K562 (cell line): Measurements from ENCODE around the gene CRABP2. TPM values are rescaled to one million over a fixed set of nuclear protein-coding genes. Genes with fewer than 3 reads are reported as not detected.
A peak's percentile ranks its signal among the peaks of the same experiment; 100 is the strongest.

Experiments used
- CAMTA2 ChIP-seq: fragments of 250-450 bp; sonication (Bioruptor Pico); conservative IDR thresholded peaks from 2 replicates; pipeline ENCODE4 v1.5.1; 2022
- CBX3 ChIP-seq, 2 experiments: IDR thresholded peaks; 1 replicate in 1 of 2; 2 replicates in 1 of 2; pipeline ENCODE4 v1.6.1; 2012; ENCODE audit warnings: inconsistent platforms in 2 of 2, low read length in 2 of 2, borderline replicate concordance in 1 of 2, control low read depth in 1 of 2
- DIDO1 ChIP-seq: fragments of 450-650 bp; IDR thresholded peaks from 2 replicates; pipeline ENCODE4 v1.6.1; 2016; ENCODE audit warnings: low read depth, missing biosample characterization, missing genetic modification characterization
- FOXP1 ChIP-seq: sonication (generic); formaldehyde crosslinking; IDR thresholded peaks from 2 replicates; pipeline ENCODE4 v1.8.0; 2022; ENCODE audit warnings: mild to moderate bottlenecking, missing genetic modification reagents
- HDAC2 ChIP-seq: fragments of 450-650 bp; IDR thresholded peaks from 2 replicates; pipeline ENCODE4 v1.6.1; 2016; ENCODE audit warnings: mild to moderate bottlenecking
- KLF13 ChIP-seq: fragments of 450-650 bp; IDR thresholded peaks from 2 replicates; pipeline ENCODE4 v1.6.1; 2016; ENCODE audit warnings: missing genetic modification characterization, low read depth, mild to moderate bottlenecking, missing compliant biosample characterization, moderate library complexity, borderline replicate concordance
- MEF2D ChIP-seq: conservative IDR thresholded peaks from 2 replicates; pipeline ENCODE4 v1.6.1; 2016; ENCODE audit warnings: low read depth, missing genetic modification characterization, missing compliant biosample characterization
- NCOA4 ChIP-seq: fragments of 450-650 bp; IDR thresholded peaks from 2 replicates; pipeline ENCODE4 v1.6.1; 2018; ENCODE audit warnings: mild to moderate bottlenecking; ENCODE audit not compliant: partially characterized antibody
- NFE2 ChIP-seq: IDR thresholded peaks from 2 replicates; pipeline ENCODE4 v1.6.1; 2014; ENCODE audit warnings: antibody characterized with exemption, low read depth
- ZNF124 ChIP-seq: sonication (generic); formaldehyde crosslinking; IDR thresholded peaks from 2 replicates; pipeline ENCODE4 v1.8.1; 2022; ENCODE audit warnings: missing genetic modification reagents
- ZNF41 ChIP-seq: fragments of 250-450 bp; sonication (Bioruptor Pico); conservative IDR thresholded peaks from 2 replicates; pipeline ENCODE4 v1.4.0; 2020; ENCODE audit warnings: mild to moderate bottlenecking
- ZNF583 ChIP-seq: fragments of 250-450 bp; sonication (Bioruptor Pico); IDR thresholded peaks from 2 replicates; pipeline ENCODE4 v1.4.0; 2020
- ZNF589 ChIP-seq: fragments of 200-800 bp; sonication (Bioruptor generic); IDR thresholded peaks from 2 replicates; pipeline ENCODE4 v1.6.1; 2016; ENCODE audit warnings: low read depth, missing genetic modification characterization, missing compliant biosample characterization
- ZNF785 ChIP-seq: fragments of 250-450 bp; sonication (Bioruptor Pico); IDR thresholded peaks from 2 replicates; pipeline ENCODE4 v1.4.0; 2020; ENCODE audit warnings: mild to moderate bottlenecking
- polyA plus RNA-seq, 8 experiments: library from polyadenylated mRNA; depleted of rRNA in 4 of 8; stranded (reverse) in 5 of 8; unstranded in 3 of 8; fragments of >200 nt; fragmentation: Nextera tagmentation in 2 of 8; fragmentation: Illumina TruSeq in 1 of 8; extraction: Ambion mirVana in 2 of 8; extraction: Trizol in 1 of 8; gene quantifications; 2 replicates each; pipeline versions ENCODE4 v1.2.1 to v1.2.3, GENCODE V29; 2011 to 2014; ENCODE audit warnings: inconsistent platforms in 1 of 8, missing spikeins in 1 of 8
- total RNA-seq, 7 experiments: library from RNA; depleted of rRNA in 6 of 7; stranded (reverse); fragments of >200 nt in 6 of 7; fragmentation: Illumina TruSeq in 2 of 7; extraction: Trizol in 2 of 7; gene quantifications; 2 replicates each; pipeline versions ENCODE4 v1.2.1 to v1.2.3, GENCODE V29; 2011 to 2021; ENCODE audit warnings: low replicate concordance in 1 of 7
- TF ChIP-seq, protein P1 (sequence below), 2 experiments: IDR thresholded peaks; 2 replicates each; pipeline ENCODE4 v1.6.1; 2011; ENCODE audit warnings: borderline replicate concordance in 1 of 2, control low read depth in 1 of 2, low read depth in 1 of 2, low read length in 1 of 2, mild to moderate bottlenecking in 1 of 2, mixed read lengths in 1 of 2, moderate library complexity in 1 of 2; ENCODE audit not compliant: insufficient read depth in 1 of 2, insufficient read length in 1 of 2, poor library complexity in 1 of 2, severe bottlenecking in 1 of 2; ENCODE audit errors: extremely low read depth in 1 of 2
- TF ChIP-seq, protein P2 (sequence below): fragments of 250-450 bp; sonication (Bioruptor Pico); IDR thresholded peaks from 2 replicates; pipeline ENCODE4 v1.5.0; 2021
- TF ChIP-seq, protein P3 (sequence below): sonication (generic); formaldehyde crosslinking; IDR thresholded peaks from 2 replicates; pipeline ENCODE4 v1.9.0; 2022; ENCODE audit warnings: mild to moderate bottlenecking, missing genetic modification reagents

The CRABP2 gene
- total and polyA plus RNA-seq, 9 of the 15 experiments (the other 6 are each of a cell fraction or from before 2014, with no cell fraction given) = 0.30 to 2.5 (median 0.82) TPM

DNA sequence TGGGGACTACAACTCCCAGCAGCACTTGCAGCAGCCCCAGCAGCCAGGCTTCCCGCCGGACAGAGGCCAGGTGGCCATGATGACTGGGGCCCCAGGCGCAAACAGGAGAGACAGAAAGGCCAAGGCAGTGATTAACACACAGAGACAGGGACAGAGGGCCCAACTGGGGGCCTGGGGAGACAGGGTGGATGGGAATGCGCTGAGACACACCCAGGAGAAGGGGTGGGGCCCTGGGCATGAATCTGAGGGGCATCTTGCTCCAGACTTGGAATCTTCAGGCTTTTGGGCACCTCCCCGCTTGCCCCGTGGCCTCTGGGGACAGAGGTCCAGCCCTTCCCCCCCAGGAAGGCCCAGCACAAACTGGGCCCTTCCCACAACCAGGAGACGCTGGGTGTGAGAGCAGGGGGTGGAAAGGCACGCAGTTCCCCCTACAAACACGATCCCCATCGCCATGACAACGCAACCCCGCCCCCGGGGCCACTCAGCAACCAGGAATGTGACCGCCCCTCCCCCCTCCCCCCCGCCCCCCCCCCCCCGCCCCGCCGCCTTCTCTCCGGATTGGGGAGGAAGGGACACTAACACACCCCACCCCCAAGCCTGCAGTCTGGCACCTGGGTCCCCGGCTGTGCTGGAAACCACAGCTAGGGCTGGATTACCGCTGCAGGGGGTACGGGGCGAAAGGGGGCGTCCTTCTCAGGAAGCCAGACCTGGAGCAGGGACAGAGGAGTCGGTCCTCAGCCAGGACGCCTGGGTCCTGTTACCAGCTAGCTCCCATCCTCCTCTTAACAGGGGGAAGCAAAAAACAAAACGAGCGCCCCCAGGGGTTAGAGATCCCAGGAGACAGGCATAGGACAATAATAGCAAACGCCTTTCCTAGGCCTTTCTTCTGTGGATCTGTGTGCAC lies 41.6 kb upstream of the CRABP2 start (continued):
- TF ChIP-seq ZNF589 (CRISPR knock-in tag) (no peak), HDAC2 (no peak), FOXP1 (no peak), DIDO1 (tag) (no peak), ZNF583 (no peak), MEF2D (no peak), CBX3 (IDR thresholded peaks at IDR 0.05; ENCODE audit: borderline replicate concordance in 1 of 2, low read length in 2 of 2) (no peak), NFE2 (no peak), NCOA4 (no peak), CAMTA2 (CRISPR knock-in tag) (no peak), ZNF124 (CRISPR knock-in tag) (no peak), ZNF41 (CRISPR knock-in tag) (no peak), ZNF785 (CRISPR knock-in tag) (no peak), KLF13 (no peak)
- TF ChIP-seq, protein P1, sequence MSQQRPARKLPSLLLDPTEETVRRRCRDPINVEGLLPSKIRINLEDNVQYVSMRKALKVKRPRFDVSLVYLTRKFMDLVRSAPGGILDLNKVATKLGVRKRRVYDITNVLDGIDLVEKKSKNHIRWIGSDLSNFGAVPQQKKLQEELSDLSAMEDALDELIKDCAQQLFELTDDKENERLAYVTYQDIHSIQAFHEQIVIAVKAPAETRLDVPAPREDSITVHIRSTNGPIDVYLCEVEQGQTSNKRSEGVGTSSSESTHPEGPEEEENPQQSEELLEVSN (IDR thresholded peaks at IDR 0.05; ENCODE audit: borderline replicate concordance in 1 of 2, extremely low read depth in 1 of 2, insufficient read depth in 1 of 2, insufficient read length in 1 of 2, low read depth in 1 of 2, low read length in 1 of 2, poor library complexity in 1 of 2, severe bottlenecking in 1 of 2) = peak in 1 of 2 experiments; percentile 78
- TF ChIP-seq, protein P2, sequence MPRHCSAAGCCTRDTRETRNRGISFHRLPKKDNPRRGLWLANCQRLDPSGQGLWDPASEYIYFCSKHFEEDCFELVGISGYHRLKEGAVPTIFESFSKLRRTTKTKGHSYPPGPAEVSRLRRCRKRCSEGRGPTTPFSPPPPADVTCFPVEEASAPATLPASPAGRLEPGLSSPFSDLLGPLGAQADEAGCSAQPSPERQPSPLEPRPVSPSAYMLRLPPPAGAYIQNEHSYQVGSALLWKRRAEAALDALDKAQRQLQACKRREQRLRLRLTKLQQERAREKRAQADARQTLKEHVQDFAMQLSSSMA (CRISPR knock-in tag) = no peak
- TF ChIP-seq, protein P3, sequence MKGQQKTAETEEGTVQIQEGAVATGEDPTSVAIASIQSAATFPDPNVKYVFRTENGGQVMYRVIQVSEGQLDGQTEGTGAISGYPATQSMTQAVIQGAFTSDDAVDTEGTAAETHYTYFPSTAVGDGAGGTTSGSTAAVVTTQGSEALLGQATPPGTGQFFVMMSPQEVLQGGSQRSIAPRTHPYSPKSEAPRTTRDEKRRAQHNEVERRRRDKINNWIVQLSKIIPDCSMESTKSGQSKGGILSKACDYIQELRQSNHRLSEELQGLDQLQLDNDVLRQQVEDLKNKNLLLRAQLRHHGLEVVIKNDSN (CRISPR knock-in tag) = no peak
